Measurements from ENCODE around the gene C3. TPM values are rescaled to one million over a fixed set of nuclear protein-coding genes. Genes with fewer than 3 reads are reported as not detected.
A peak's percentile ranks its signal among the peaks of the same experiment; 100 is the strongest.

The C3 gene
- total and polyA plus RNA-seq, 2 of the 13 experiments (the other 11 are each of a cell fraction or from before 2014, with no cell fraction given), result 1,455 to 6,272 TPM

GRCh38 chr19:6718111-6718740 lies 2.2 kb downstream of the C3 start (continued):
- TF ChIP-seq, protein P1, sequence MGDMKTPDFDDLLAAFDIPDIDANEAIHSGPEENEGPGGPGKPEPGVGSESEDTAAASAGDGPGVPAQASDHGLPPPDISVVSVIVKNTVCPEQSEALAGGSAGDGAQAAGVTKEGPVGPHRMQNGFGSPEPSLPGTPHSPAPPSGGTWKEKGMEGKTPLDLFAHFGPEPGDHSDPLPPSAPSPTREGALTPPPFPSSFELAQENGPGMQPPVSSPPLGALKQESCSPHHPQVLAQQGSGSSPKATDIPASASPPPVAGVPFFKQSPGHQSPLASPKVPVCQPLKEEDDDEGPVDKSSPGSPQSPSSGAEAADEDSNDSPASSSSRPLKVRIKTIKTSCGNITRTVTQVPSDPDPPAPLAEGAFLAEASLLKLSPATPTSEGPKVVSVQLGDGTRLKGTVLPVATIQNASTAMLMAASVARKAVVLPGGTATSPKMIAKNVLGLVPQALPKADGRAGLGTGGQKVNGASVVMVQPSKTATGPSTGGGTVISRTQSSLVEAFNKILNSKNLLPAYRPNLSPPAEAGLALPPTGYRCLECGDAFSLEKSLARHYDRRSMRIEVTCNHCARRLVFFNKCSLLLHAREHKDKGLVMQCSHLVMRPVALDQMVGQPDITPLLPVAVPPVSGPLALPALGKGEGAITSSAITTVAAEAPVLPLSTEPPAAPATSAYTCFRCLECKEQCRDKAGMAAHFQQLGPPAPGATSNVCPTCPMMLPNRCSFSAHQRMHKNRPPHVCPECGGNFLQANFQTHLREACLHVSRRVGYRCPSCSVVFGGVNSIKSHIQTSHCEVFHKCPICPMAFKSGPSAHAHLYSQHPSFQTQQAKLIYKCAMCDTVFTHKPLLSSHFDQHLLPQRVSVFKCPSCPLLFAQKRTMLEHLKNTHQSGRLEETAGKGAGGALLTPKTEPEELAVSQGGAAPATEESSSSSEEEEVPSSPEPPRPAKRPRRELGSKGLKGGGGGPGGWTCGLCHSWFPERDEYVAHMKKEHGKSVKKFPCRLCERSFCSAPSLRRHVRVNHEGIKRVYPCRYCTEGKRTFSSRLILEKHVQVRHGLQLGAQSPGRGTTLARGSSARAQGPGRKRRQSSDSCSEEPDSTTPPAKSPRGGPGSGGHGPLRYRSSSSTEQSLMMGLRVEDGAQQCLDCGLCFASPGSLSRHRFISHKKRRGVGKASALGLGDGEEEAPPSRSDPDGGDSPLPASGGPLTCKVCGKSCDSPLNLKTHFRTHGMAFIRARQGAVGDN (CRISPR knock-in tag; IDR thresholded peaks at IDR 0.05), result 0 out of 2 replicates have a peak, but pooled peaks have one; percentile 10
- TF ChIP-seq, protein P2, sequence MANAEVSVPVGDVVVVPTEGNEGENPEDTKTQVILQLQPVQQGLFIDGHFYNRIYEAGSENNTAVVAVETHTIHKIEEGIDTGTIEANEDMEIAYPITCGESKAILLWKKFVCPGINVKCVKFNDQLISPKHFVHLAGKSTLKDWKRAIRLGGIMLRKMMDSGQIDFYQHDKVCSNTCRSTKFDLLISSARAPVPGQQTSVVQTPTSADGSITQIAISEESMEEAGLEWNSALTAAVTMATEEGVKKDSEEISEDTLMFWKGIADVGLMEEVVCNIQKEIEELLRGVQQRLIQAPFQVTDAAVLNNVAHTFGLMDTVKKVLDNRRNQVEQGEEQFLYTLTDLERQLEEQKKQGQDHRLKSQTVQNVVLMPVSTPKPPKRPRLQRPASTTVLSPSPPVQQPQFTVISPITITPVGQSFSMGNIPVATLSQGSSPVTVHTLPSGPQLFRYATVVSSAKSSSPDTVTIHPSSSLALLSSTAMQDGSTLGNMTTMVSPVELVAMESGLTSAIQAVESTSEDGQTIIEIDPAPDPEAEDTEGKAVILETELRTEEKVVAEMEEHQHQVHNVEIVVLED (CRISPR knock-in tag; IDR thresholded peaks at IDR 0.05; ENCODE audit: borderline replicate concordance), result no peak

DNA sequence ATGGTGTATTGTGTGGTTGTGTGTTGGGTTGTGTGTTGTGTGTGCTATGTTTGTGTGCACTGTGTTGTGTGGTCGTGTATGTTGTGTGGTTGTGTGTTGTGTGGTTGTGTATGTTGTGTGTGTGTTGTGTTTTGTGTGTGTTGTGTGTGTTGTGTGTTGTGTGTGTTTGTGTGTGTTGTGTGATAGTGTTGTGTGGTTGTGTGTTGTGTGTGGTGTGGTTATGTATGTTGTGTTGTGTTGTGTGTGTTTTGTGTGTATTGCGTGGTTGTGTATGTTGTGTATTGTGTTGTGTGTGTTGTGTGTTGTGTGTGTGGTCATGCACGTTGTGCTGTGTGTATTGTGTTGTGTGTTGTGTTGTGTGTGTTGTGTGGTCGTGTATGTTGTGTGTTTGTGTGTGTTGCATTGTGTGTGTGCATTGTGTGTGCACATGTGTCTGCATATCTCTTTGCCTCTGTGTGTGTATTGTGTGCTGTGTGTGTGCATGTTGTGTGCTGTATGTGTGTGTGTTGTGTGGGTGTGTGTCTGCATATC lies 2.9 kb downstream of the C3 start:
- intact Hi-C loops (cut with micrococcal nuclease; ENCODE audit: unreplicated experiment) (no loop called here), in situ Hi-C loops (cut with HindIII; ENCODE audit: extremely low pct_ligation_motif_present, low pct_unique_long_range_greater_than_20kb) (no loop called here)
- peak overlapping the region in 1 of 3 experiments; percentile 17; a peak in 2 of 6 replicates for H3K4me3 ChIP-seq (replicated peaks in 1 of 3; ENCODE audit: insufficient read depth in 1 of 3, low read depth in 2 of 3, low read length in 3 of 3)
- H3K4me1 ChIP-seq (ENCODE audit: insufficient read depth, low read length), result peaks cover 53% of the 10 kb centered on the region
- DNase-seq (ENCODE audit: low spot score) (no peak), FAIRE-seq (peak; percentile 83), ATAC-seq (no peak)
- CTCF ChIA-PET (ENCODE audit: low intra/inter-chr PET ratio, low total read pairs), result no interaction called here
- peaks cover 0 to 7% of the 10 kb centered on the region in 2 experiments; a peak in 1 of 5 replicates for H3K27me3 ChIP-seq (ENCODE audit: control insufficient read depth in 1 of 2, insufficient read depth in 2 of 2, low read length in 2 of 2)
- no peak overlapping the region for H3K27ac ChIP-seq (ENCODE audit: extremely low read length, insufficient read depth, low read length)
- H3K9ac ChIP-seq (ENCODE audit: insufficient read depth, low read depth, low read length), result peak overlapping the region; percentile 18; the same call in 1 of the 2 replicates
- peaks cover 67% of the 10 kb centered on the region for H4K20me1 ChIP-seq (ENCODE audit: insufficient read depth, low read length)
- no peaks in the 10 kb centered on the region for H3K9me3 ChIP-seq (ENCODE audit: low read length)
- no peak overlapping the region for H2AFZ ChIP-seq (ENCODE audit: low read length)
- POLR2A ChIA-PET, result interaction anchor here (5.3 kb wide), 1 partner anchor 12 kb away, joined by 187 read pairs; no protein-coding TSS in a partner anchor
- H3K4me2 ChIP-seq (ENCODE audit: low read depth, low read length), result peak overlapping the region; percentile 52
- WGBS (ENCODE audit: low lambda C conversion rate), result 85% methylated on average over 4 of the region's 4 CpGs
- peaks cover 23% of the 10 kb centered on the region for H3K79me2 ChIP-seq (ENCODE audit: insufficient read depth, low read length)
- H3K36me3 ChIP-seq (replicated peaks in 1 of 2; ENCODE audit: control insufficient read depth in 1 of 2, insufficient read depth in 2 of 2, low read length in 2 of 2), result peaks cover 23 to 38% of the 10 kb centered on the region in 2 experiments
- TSS peak; percentile 33 for BruUV-seq (replicated peaks)
- TF ChIP-seq KLF15 (CRISPR knock-in tag; IDR thresholded peaks at IDR 0.05; ENCODE audit: borderline replicate concordance) (no peak), CHD4 (IDR thresholded peaks at IDR 0.05; ENCODE audit: borderline replicate concordance, low read length) (peak; percentile 98), NFIB (CRISPR knock-in tag; IDR thresholded peaks at IDR 0.05; ENCODE audit: borderline replicate concordance) (0 out of 2 replicates have a peak, but pooled peaks have one; percentile 32), POLR2AphosphoS5 (IDR thresholded peaks at IDR 0.05; ENCODE audit: low read depth, low read length) (peak; percentile 72), EP300 (IDR thresholded peaks at IDR 0.05; ENCODE audit: low read depth in 2 of 2, low read length in 2 of 2) (no peak), EP300 (CRISPR knock-in tag; IDR thresholded peaks at IDR 0.05; ENCODE audit: borderline replicate concordance) (no peak), PHB2 (IDR thresholded peaks at IDR 0.05; ENCODE audit: partially characterized antibody) (peak; percentile 35)
- TF ChIP-seq, protein P3, sequence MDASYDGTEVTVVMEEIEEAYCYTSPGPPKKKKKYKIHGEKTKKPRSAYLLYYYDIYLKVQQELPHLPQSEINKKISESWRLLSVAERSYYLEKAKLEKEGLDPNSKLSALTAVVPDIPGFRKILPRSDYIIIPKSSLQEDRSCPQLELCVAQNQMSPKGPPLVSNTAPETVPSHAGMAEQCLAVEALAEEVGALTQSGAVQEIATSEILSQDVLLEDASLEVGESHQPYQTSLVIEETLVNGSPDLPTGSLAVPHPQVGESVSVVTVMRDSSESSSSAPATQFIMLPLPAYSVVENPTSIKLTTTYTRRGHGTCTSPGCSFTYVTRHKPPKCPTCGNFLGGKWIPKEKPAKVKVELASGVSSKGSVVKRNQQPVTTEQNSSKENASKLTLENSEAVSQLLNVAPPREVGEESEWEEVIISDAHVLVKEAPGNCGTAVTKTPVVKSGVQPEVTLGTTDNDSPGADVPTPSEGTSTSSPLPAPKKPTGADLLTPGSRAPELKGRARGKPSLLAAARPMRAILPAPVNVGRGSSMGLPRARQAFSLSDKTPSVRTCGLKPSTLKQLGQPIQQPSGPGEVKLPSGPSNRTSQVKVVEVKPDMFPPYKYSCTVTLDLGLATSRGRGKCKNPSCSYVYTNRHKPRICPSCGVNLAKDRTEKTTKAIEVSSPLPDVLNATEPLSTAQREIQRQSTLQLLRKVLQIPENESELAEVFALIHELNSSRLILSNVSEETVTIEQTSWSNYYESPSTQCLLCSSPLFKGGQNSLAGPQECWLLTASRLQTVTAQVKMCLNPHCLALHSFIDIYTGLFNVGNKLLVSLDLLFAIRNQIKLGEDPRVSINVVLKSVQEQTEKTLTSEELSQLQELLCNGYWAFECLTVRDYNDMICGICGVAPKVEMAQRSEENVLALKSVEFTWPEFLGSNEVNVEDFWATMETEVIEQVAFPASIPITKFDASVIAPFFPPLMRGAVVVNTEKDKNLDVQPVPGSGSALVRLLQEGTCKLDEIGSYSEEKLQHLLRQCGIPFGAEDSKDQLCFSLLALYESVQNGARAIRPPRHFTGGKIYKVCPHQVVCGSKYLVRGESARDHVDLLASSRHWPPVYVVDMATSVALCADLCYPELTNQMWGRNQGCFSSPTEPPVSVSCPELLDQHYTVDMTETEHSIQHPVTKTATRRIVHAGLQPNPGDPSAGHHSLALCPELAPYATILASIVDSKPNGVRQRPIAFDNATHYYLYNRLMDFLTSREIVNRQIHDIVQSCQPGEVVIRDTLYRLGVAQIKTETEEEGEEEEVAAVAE (CRISPR knock-in tag; IDR thresholded peaks at IDR 0.05; ENCODE audit: borderline replicate concordance), result no peak
